Caki2 (cell line): ENCODE data around the gene HOXA11. TPM values are rescaled to one million over a fixed set of nuclear protein-coding genes. Genes with fewer than 3 reads are reported as not detected.
A peak's percentile ranks its signal among the peaks of the same experiment; 100 is the strongest.

ENCODE experiments used
- DNase-seq: peaks from one replicate; pipeline ENCODE4 v3.0.0-alpha.2; 2015; ENCODE audit warnings: low read depth
- in situ Hi-C: cut with HindIII; loops from 2 replicates; pipeline ENCODE4 v1.10.0; 2016; ENCODE audit warnings: low sequenced_read_pairs, low pct_unique_long_range_greater_than_20kb, mixed read lengths
- total RNA-seq: library from RNA; depleted of rRNA; stranded (reverse); fragments of >200 nt; shearing (Covaris generic); gene quantifications from 2 replicates; pipeline ENCODE4 v1.2.3, GENCODE V29; 2014; ENCODE audit warnings: low replicate concordance

The HOXA11 gene
- total RNA-seq, 1 experiment from 2014 or later: not detected

GRCh38 chr7:27209933-27210440 lies 25.0 kb upstream of the HOXA11 start:
- in situ Hi-C loops: no loop called here
- no peak for DNase-seq

GRCh38 chr7:27208998-27209397 lies 24.0 kb upstream of the HOXA11 start:
- in situ Hi-C loops: no loop called here
- no peak for DNase-seq

GRCh38 chr7:27207348-27207985 lies 22.4 kb upstream of the HOXA11 start:
- in situ Hi-C loops: no loop called here
- DNase-seq: no peak

GRCh38 chr7:27205325-27206280 lies 20.6 kb upstream of the HOXA11 start:
- in situ Hi-C loops: no loop called here
- DNase-seq: no peak

GRCh38 chr7:27204851-27205322 lies 19.9 kb upstream of the HOXA11 start:
- in situ Hi-C loops: no loop called here
- DNase-seq: no peak

- in situ Hi-C loops: no loop called here
- no peak for DNase-seq
Measured at GRCh38 chr7:27203964-27204594, 19.0 kb upstream of the HOXA11 start.

GRCh38 chr7:27203365-27203953 lies 18.4 kb upstream of the HOXA11 start:
- in situ Hi-C loops: no loop called here
- no peak for DNase-seq

GRCh38 chr7:27202862-27203134 lies 17.8 kb upstream of the HOXA11 start:
- no peak for DNase-seq
- in situ Hi-C loops: no loop called here

- DNase-seq: no peak
- in situ Hi-C loops: no loop called here
Measured at GRCh38 chr7:27202018-27202861, 17.2 kb upstream of the HOXA11 start.

GRCh38 chr7:27201580-27202017 lies 16.6 kb upstream of the HOXA11 start:
- DNase-seq: no peak
- in situ Hi-C loops: no loop called here

GRCh38 chr7:27200761-27201579 lies 15.9 kb upstream of the HOXA11 start:
- DNase-seq: no peak
- in situ Hi-C loops: no loop called here

- in situ Hi-C loops: no loop called here
- peak; percentile 86 for DNase-seq
Measured at GRCh38 chr7:27199849-27200760, 15.1 kb upstream of the HOXA11 start, which contains the start of gene HOXA13. HOXA13 (minus strand) TSS chr7:27200091; CDS start chr7:27200077, 14 bp downstream.

GRCh38 chr7:27198871-27199801 lies 14.1 kb upstream of the HOXA11 start:
- in situ Hi-C loops: no loop called here
- peak; percentile 44 for DNase-seq

GRCh38 chr7:27198138-27198841 lies 13.3 kb upstream of the HOXA11 start:
- no peak for DNase-seq
- in situ Hi-C loops: no loop called here
